K562 (cell line): ENCODE results near the gene RHEBL1. TPM values are rescaled to one million over a fixed set of nuclear protein-coding genes. Genes with fewer than 3 reads are reported as not detected.

ENCODE experiments used
- ATAC-seq: fragments of 200-7000 bp; cut with Tn5 transposase; 3 replicates; pipeline ENCODE4 v1.9.1; 2020; ENCODE audit warnings: moderate library complexity
- BruUV-seq: library from RNA; stranded (reverse); fragments of 400-500 nt; replicated peaks from 2 replicates; lab custom pipeline; 2021; lab: Mats Ljungman, UMichigan
- CTCF ChIA-PET: fragments of 300-600 bp; formaldehyde crosslinking; extraction: SDS; loops from one replicate; lab custom pipeline; 2021; ENCODE audit warnings: low intra/inter-chr PET ratio; lab: Yijun Ruan, JAX
- POLR2A ChIA-PET: fragments of 300-600, 350-650 bp; sonication (Branson Sonifier 250); formaldehyde crosslinking; extraction: SDS; loops from one replicate; lab custom pipeline; 2021; ENCODE audit warnings: antibody characterized with exemption, inconsistent platforms; lab: Yijun Ruan, JAX
- DNase-seq, 4 experiments: peaks; one replicate each; pipeline versions ENCODE4 v3.0.0 to v3.0.0-alpha.2; 2011 to 2018; ENCODE audit warnings: low spot score in 3 of 4, mixed read lengths in 3 of 4; ENCODE audit errors: extremely low read depth in 1 of 4
- FAIRE-seq: peaks from 2 replicates; lab custom pipeline; 2011; peaks lifted over from hg19 to GRCh38; lab: Jason Lieb, UNC
- H2AFZ ChIP-seq: 2 replicates; pipeline ENCODE4 v1.6.0; 2011; ENCODE audit warnings: low read depth, low read length, control low read depth, inconsistent platforms
- H3K27ac ChIP-seq: fragments of 200-600 bp; 3 replicates; pipeline ENCODE4 v1.8.0; 2011; ENCODE audit warnings: low read depth, mild to moderate bottlenecking, control low read depth, inconsistent platforms, low read length, moderate library complexity, mixed read lengths; ENCODE audit errors: extremely low read depth
- H3K27me3 ChIP-seq, 2 experiments: fragments of 300-600 bp in 1 of 2; 2 replicates in 1 of 2; 3 replicates in 1 of 2; pipeline versions ENCODE4 v1.6.0 to v1.8.0; 2011; ENCODE audit warnings: inconsistent platforms in 2 of 2, low read length in 2 of 2, mild to moderate bottlenecking in 1 of 2, mixed read lengths in 1 of 2, moderate library complexity in 1 of 2; ENCODE audit not compliant: control insufficient read depth in 2 of 2, insufficient read depth in 2 of 2
- H3K36me3 ChIP-seq: fragments of 300-600 bp; 3 replicates; pipeline ENCODE4 v1.8.0; 2011; ENCODE audit warnings: mild to moderate bottlenecking, low read length, inconsistent platforms; ENCODE audit not compliant: control insufficient read depth, insufficient read depth
- H3K4me1 ChIP-seq, 2 experiments: fragments of 200-600 bp in 1 of 2; replicated peaks in 1 of 2; 2 replicates in 1 of 2; 3 replicates in 1 of 2; pipeline versions ENCODE4 v1.5.1 to v1.8.0; 2011; ENCODE audit warnings: inconsistent platforms in 2 of 2, low read length in 2 of 2, mild to moderate bottlenecking in 1 of 2, mixed read lengths in 1 of 2, moderate library complexity in 1 of 2; ENCODE audit not compliant: control insufficient read depth in 2 of 2, insufficient read depth in 2 of 2
- H3K4me2 ChIP-seq: 2 replicates; pipeline ENCODE4 v1.6.1; 2011; ENCODE audit warnings: low read length, control low read depth, inconsistent platforms, mixed read lengths; ENCODE audit not compliant: insufficient read depth
- H3K4me3 ChIP-seq: fragments of 200-600 bp; sonication (generic), shearing (Covaris generic); 2 replicates; pipeline ENCODE4 v1.5.1; 2016; ENCODE audit warnings: control low read depth, inconsistent platforms
- H3K79me2 ChIP-seq: fragments of 200-600 bp; 3 replicates; pipeline ENCODE4 v1.8.0; 2011; ENCODE audit warnings: low read length, inconsistent platforms; ENCODE audit not compliant: control insufficient read depth, insufficient read depth
- H3K9ac ChIP-seq, 2 experiments: 2 replicates each; pipeline versions ENCODE4 v1.6.0 to v1.6.1; 2011; ENCODE audit warnings: low read depth in 2 of 2, low read length in 2 of 2, control low read depth in 1 of 2, inconsistent platforms in 1 of 2, mild to moderate bottlenecking in 1 of 2, mixed read lengths in 1 of 2; ENCODE audit not compliant: insufficient read depth in 1 of 2
- H3K9me1 ChIP-seq: one replicate; pipeline ENCODE4 v1.6.0; 2011; ENCODE audit warnings: inconsistent platforms, mild to moderate bottlenecking, low read length, moderate library complexity; ENCODE audit not compliant: control insufficient read depth, insufficient read depth
- H3K9me3 ChIP-seq: replicated peaks from 2 replicates; pipeline ENCODE4 v1.5.1; 2011; ENCODE audit warnings: low read depth, low read length, inconsistent platforms; ENCODE audit not compliant: control insufficient read depth, insufficient read depth
- H4K20me1 ChIP-seq: replicated peaks from 2 replicates; pipeline ENCODE4 v1.6.1; 2011; ENCODE audit warnings: low read length, inconsistent platforms, mixed read lengths; ENCODE audit not compliant: control insufficient read depth, insufficient read depth
- ATF7 ChIP-seq: fragments of 450-650 bp; IDR thresholded peaks from 2 replicates; pipeline ENCODE4 v1.7.1; 2014; ENCODE audit warnings: mild to moderate bottlenecking, moderate library complexity
- DIDO1 ChIP-seq: fragments of 450-650 bp; IDR thresholded peaks from 2 replicates; pipeline ENCODE4 v1.6.1; 2016; ENCODE audit warnings: low read depth, missing biosample characterization, missing genetic modification characterization
- ELF2 ChIP-seq: fragments of 250-450 bp; sonication (Bioruptor Pico); IDR thresholded peaks from 2 replicates; pipeline ENCODE4 v1.5.0; 2021; ENCODE audit warnings: mild to moderate bottlenecking
- GTF2F1 ChIP-seq: IDR thresholded peaks from 2 replicates; pipeline ENCODE4 v1.6.1; 2011; ENCODE audit warnings: low read depth, low read length, improper control_type of control experiment
- TOE1 ChIP-seq, 2 experiments: fragments of 450-650 bp in 1 of 2; sonication (generic) in 1 of 2; formaldehyde crosslinking in 1 of 2; IDR thresholded peaks; 2 replicates each; pipeline versions ENCODE4 v1.7.1 to v1.8.0; 2016 to 2022; ENCODE audit warnings: borderline replicate concordance in 2 of 2, mild to moderate bottlenecking in 2 of 2, antibody characterized with exemption in 1 of 2, inconsistent platforms in 1 of 2, low read depth in 1 of 2, missing genetic modification reagents in 1 of 2, moderate library complexity in 1 of 2
- USF2 ChIP-seq: sonication (generic); formaldehyde crosslinking; IDR thresholded peaks from 2 replicates; pipeline ENCODE4 v1.5.0; 2020; ENCODE audit warnings: missing genetic modification reagents
- WGBS: fragments of 100-300 bp; shearing (Covaris generic); methylation state at CpG from one replicate; pipeline ENCODE4 v1.1.6; 2016; ENCODE audit warnings: low coverage, mixed read lengths; ENCODE audit not compliant: insufficient coverage; ENCODE audit errors: missing lambda C conversion rate; 5-methylcytosine and 5-hydroxymethylcytosine counted together
- in situ Hi-C: fragments of 300-500 bp; cut with MboI; formaldehyde crosslinking; loops from 4 replicates; pipeline ENCODE4 v1.15.0; 2018; ENCODE audit warnings: inconsistent platforms, mixed read lengths
- intact Hi-C: fragments of 100-400 bp; cut with micrococcal nuclease; formaldehyde crosslinking; loops from 2 replicates; pipeline ENCODE4 v1.14.2; 2022
- polyA plus RNA-seq, 8 experiments: library from polyadenylated mRNA; depleted of rRNA in 4 of 8; stranded (reverse) in 5 of 8; unstranded in 3 of 8; fragments of >200 nt; fragmentation: Nextera tagmentation in 2 of 8; fragmentation: Illumina TruSeq in 1 of 8; extraction: Ambion mirVana in 2 of 8; extraction: Trizol in 1 of 8; gene quantifications; 2 replicates each; pipeline versions ENCODE4 v1.2.1 to v1.2.3, GENCODE V29; 2011 to 2014; ENCODE audit warnings: inconsistent platforms in 1 of 8, missing spikeins in 1 of 8
- total RNA-seq, 7 experiments: library from RNA; depleted of rRNA in 6 of 7; stranded (reverse); fragments of >200 nt in 6 of 7; fragmentation: Illumina TruSeq in 2 of 7; extraction: Trizol in 2 of 7; gene quantifications; 2 replicates each; pipeline versions ENCODE4 v1.2.1 to v1.2.3, GENCODE V29; 2011 to 2021; ENCODE audit warnings: low replicate concordance in 1 of 7

The RHEBL1 gene
- total and polyA plus RNA-seq, 9 of the 15 experiments (the other 6 are each of a cell fraction or from before 2014, with no cell fraction given), result 4.3 to 36.1 (median 8.2) TPM

GRCh38 chr12:49066120-49066519 lies 3.7 kb downstream of the RHEBL1 start:
- H3K79me2 ChIP-seq, result peaks cover 12% of the 10 kb centered on the region
- FAIRE-seq, result no peak
- ChIA-PET POLR2A (interaction anchor here (0.7 to 1.1 kb wide), 4 partner anchors 10 to 207 kb away, joined by 3 read pairs; partner anchors contain the start of gene TUBA1B), CTCF (no interaction called here)
- ATAC-seq, result no peak
- H4K20me1 ChIP-seq, result no peaks in the 10 kb centered on the region
- no peak overlapping the region for H3K4me2 ChIP-seq
- no peaks in the 10 kb centered on the region for H3K9me1 ChIP-seq
- H3K4me1 ChIP-seq, result peaks cover 13 to 22% of the 10 kb centered on the region in 2 experiments; a peak in 4 of 5 replicates
- intact Hi-C loops, result loop anchor here (10.0 kb wide), 1 partner anchor 279 kb away; the partner anchor contains the start of gene DNAJC22
- TF ChIP-seq GTF2F1 (no peak), USF2 (CRISPR knock-in tag) (no peak), ELF2 (CRISPR knock-in tag) (no peak), DIDO1 (tag) (no peak), ATF7 (no peak), TOE1 (IDR thresholded peaks at IDR 0.05; ENCODE audit: borderline replicate concordance) (no peak), TOE1 (CRISPR knock-in tag; IDR thresholded peaks at IDR 0.05; ENCODE audit: borderline replicate concordance, low read depth) (no peak)
- H2AFZ ChIP-seq, result no peak overlapping the region
- WGBS, result 46% methylated on average over 4 of the region's 4 CpGs
- peaks cover 14% of the 10 kb centered on the region for H3K36me3 ChIP-seq
- in situ Hi-C loops, result no loop called here
- H3K27me3 ChIP-seq, result no peaks in the 10 kb centered on the region
- DNase-seq, result no peak
- no peak overlapping the region; a peak in 1 of 4 replicates for H3K9ac ChIP-seq
- BruUV-seq, result no TSS peak
- H3K27ac ChIP-seq, result no peak overlapping the region
- no peak overlapping the region for H3K4me3 ChIP-seq
- H3K9me3 ChIP-seq, result no peaks in the 10 kb centered on the region
